HL-60 (cell line): ENCODE data around the gene SNX25.
"Not testable (repeated sequence)": the region's sequence is repeated elsewhere in the genome, so short reads cannot be mapped to it uniquely, and the experiment has no call there.

Experiments
- DNase-seq, 2 experiments: peaks; one replicate each; pipeline ENCODE4 v3.0.0-alpha.2; 2010 to 2020; ENCODE audit warnings: low read depth in 1 of 2, low spot score in 1 of 2
- H3K27ac ChIP-seq: fragments of 250-450 bp; sonication (Bioruptor Pico); replicated peaks from 2 replicates; pipeline ENCODE4 v1.5.1; 2020; ENCODE audit warnings: mild to moderate bottlenecking, moderate library complexity
- H3K27me3 ChIP-seq: fragments of 250-450 bp; sonication (Bioruptor Pico); 2 replicates; pipeline ENCODE4 v1.5.1; 2021; ENCODE audit warnings: mild to moderate bottlenecking, moderate library complexity; ENCODE audit not compliant: insufficient read depth, poor library complexity, severe bottlenecking
- H3K4me3 ChIP-seq: replicated peaks from 2 replicates; pipeline ENCODE4 v1.5.1; 2011; ENCODE audit warnings: mild to moderate bottlenecking, control low read depth, low read length; ENCODE audit not compliant: insufficient read depth
- CTCF ChIP-seq: IDR thresholded peaks from one replicate; pipeline ENCODE4 v1.5.1; 2011; ENCODE audit warnings: low read length, control low read depth, inconsistent platforms; ENCODE audit not compliant: insufficient read depth
- GABPA ChIP-seq: IDR thresholded peaks from 2 replicates; pipeline ENCODE4 v1.6.1; 2012; ENCODE audit warnings: low read depth
- POLR2AphosphoS5 ChIP-seq: IDR thresholded peaks from 2 replicates; pipeline ENCODE4 v1.6.1; 2012; ENCODE audit warnings: low read depth
- REST ChIP-seq: IDR thresholded peaks from 2 replicates; pipeline ENCODE4 v1.6.1; 2012; ENCODE audit warnings: low read depth; ENCODE audit not compliant: insufficient replicate concordance
- SPI1 ChIP-seq: IDR thresholded peaks from 2 replicates; pipeline ENCODE4 v1.6.1; 2012; ENCODE audit warnings: low read depth, mild to moderate bottlenecking, borderline replicate concordance

SNX25 gene

GRCh38 chr4:185205697-185206342 is 3.6 kb upstream of the SNX25 start:
- Histone ChIP-seq H3K27me3 (peaks cover 16% of the 10 kb centered on the region), H3K27ac (no peak overlapping the region), H3K4me3 (no peak overlapping the region)
- TF ChIP-seq CTCF = no peak
- no peak for TF ChIP-seq REST
- TF ChIP-seq POLR2AphosphoS5 = no peak
- TF ChIP-seq GABPA = no peak
- no peak for DNase-seq

DNA sequence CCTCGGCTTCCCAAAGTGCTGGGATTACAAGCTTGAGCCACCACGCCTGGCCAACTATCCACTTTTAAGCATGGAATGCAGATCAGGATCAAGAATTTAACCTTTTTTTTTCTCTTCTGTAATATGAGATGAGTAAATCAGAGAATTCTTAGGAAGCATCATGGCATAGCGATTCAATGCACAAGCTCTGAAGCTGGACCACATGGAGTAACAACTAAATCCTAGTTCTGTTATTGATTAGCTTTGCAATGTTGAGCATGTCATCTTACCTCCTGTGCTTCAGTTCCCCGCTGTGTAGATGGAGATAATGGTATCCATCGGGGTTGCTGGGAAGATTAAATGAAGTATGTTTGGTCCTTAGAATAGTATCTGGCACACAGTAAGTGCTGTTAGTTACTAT is 1.9 kb upstream of the SNX25 start:
- Histone ChIP-seq H3K27me3 (peaks cover 26% of the 10 kb centered on the region), H3K4me3 (no peak overlapping the region)

GRCh38 chr4:185209852-185210101 is 379 bp downstream of the SNX25 start:
- Histone ChIP-seq H3K4me3 (peak overlapping the region; percentile 43), H3K27me3 (peaks cover 38% of the 10 kb centered on the region)
- not testable (repeated sequence) for H3K27ac ChIP-seq, DNase-seq

More for the DNA sequence above, 1.9 kb upstream of the SNX25 start:
- no peak for TF ChIP-seq REST
- DNase-seq = no peak
- no peak overlapping the region for H3K27ac ChIP-seq

DNA sequence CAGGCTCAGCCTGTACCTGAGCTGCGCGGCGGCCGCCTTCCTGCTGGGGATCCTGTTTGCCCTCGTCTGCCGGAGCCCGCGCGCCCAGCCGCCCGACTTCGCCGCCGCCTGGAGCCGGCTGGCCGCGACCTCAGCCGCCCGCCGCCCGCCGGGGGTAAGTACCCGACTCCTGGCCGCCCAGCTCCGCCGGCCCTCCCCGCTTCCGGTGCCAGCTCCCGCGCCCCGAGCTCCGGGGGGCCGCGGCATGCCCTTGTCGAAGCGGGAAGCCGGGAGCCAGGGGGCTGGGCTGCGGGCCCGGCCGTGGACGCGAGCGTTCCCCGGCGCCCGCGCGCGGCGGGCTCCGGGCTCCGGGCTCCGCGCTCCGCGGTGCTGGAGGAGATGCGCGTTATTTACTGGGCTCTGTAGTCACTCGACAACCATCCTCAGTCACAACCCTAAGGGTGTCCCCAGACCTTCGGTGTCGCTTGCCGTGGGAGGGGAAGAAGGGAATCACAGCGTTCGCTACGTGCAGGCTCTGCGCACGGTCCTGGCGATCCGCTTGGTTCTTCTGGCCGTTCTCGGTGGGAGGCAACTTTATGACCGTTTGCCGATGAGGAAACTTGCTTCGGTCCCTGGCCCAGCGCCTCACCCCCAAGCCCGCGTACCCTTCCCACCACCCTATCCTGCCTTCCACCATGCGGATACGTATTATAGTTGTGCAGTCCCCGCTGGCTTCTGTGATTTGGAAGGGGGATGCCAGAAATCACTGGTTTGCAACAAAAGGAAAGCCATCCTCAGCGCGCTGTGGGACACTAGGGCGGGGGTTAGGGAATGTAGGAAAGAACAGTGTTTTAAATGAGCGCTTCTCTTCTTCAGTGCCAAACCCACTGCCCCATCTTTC is 944 bp downstream of the SNX25 start:
- H3K27ac ChIP-seq = no peak overlapping the region

More for the DNA sequence above, 944 bp downstream of the SNX25 start:
- peak in 1 of 2 experiments; percentile 24 for DNase-seq
- no peak for TF ChIP-seq POLR2AphosphoS5
- TF ChIP-seq GABPA = no peak
- no peak for TF ChIP-seq SPI1
- no peak for TF ChIP-seq REST
- TF ChIP-seq CTCF = no peak
- H3K4me3 ChIP-seq = peak overlapping the region; percentile 43
- peaks cover 38% of the 10 kb centered on the region for H3K27me3 ChIP-seq
